ENCODE data around the gene DEAF1.

GRCh38 chr11:702462-703461 lies 7.7 kb upstream of the DEAF1 start:
- TF ChIP-seq POLR2A (IDR thresholded peaks at IDR 0.05) (no peak), CTCF (IDR thresholded peaks at IDR 0.05) (no peak), EP300 (IDR thresholded peaks at IDR 0.05) (no peak), POLR2AphosphoS5 (IDR thresholded peaks at IDR 0.05) (no peak)

Data from suprapubic skin (tissue), 4 donors.